Putamen (tissue), 1 donor: ENCODE data around the gene MLC1.

ENCODE experiments used
- DNase-seq: peaks from one replicate; pipeline ENCODE4 v3.0.0-alpha.2; 2016; ENCODE audit warnings: low spot score

The MLC1 gene

GRCh38 chr22:50085211-50085972, at the start of gene MLC1:
TSS of gene MLC1 (minus strand) at chr22:50085426. CDS start at chr22:50084902, 524 bp downstream.
- DNase-seq: peak; percentile 47

GRCh38 chr22:50134481-50134880, 49.3 kb upstream of the MLC1 start:
- no peak for DNase-seq

GRCh38 chr22:50131894-50132293, 46.7 kb upstream of the MLC1 start:
- DNase-seq: no peak

- DNase-seq: no peak
Observed at GRCh38 chr22:50129121-50129736, 44.0 kb upstream of the MLC1 start.

- no peak for DNase-seq
Observed at GRCh38 chr22:50125029-50125428, 39.8 kb upstream of the MLC1 start.

- no peak for DNase-seq
Observed at GRCh38 chr22:50123119-50123518, 37.9 kb upstream of the MLC1 start.

GRCh38 chr22:50121202-50121740, 36.0 kb upstream of the MLC1 start:
- no peak for DNase-seq

- no peak for DNase-seq
Observed at GRCh38 chr22:50119768-50120251, 34.6 kb upstream of the MLC1 start.

- DNase-seq: no peak
Observed at GRCh38 chr22:50119169-50119767, 34.0 kb upstream of the MLC1 start.

GRCh38 chr22:50118557-50119168, 33.4 kb upstream of the MLC1 start:
- DNase-seq: no peak

- DNase-seq: no peak
Observed at GRCh38 chr22:50118129-50118528, 32.9 kb upstream of the MLC1 start.

GRCh38 chr22:50117168-50117762, 32.0 kb upstream of the MLC1 start:
- no peak for DNase-seq

GRCh38 chr22:50115693-50116092, 30.5 kb upstream of the MLC1 start:
- no peak for DNase-seq

- DNase-seq: no peak
Observed at GRCh38 chr22:50114221-50115021, 29.2 kb upstream of the MLC1 start.

- no peak for DNase-seq
Observed at GRCh38 chr22:50112151-50113118, 27.2 kb upstream of the MLC1 start.

- no peak for DNase-seq
Observed at GRCh38 chr22:50111056-50111455, 25.8 kb upstream of the MLC1 start.

- DNase-seq: no peak
Observed at GRCh38 chr22:50107529-50107928, 22.3 kb upstream of the MLC1 start.

GRCh38 chr22:50105208-50106100, 20.2 kb upstream of the MLC1 start:
- no peak for DNase-seq

- DNase-seq: no peak
Observed at GRCh38 chr22:50104141-50104544, 18.9 kb upstream of the MLC1 start.
